GM12878 (cell line): ENCODE measurements around the gene SETD9. TPM values are rescaled to one million over a fixed set of nuclear protein-coding genes. Genes with fewer than 3 reads are reported as not detected.

Experiments
- ATAC-seq: fragments of 200-7000 bp; cut with Tn5 transposase; 3 replicates; pipeline ENCODE4 v1.9.1; 2020; ENCODE audit warnings: mild to moderate bottlenecking, moderate library complexity
- BruUV-seq: library from RNA; stranded (reverse); fragments of 400-500 nt; replicated peaks from 2 replicates; lab custom pipeline; 2021; lab: Mats Ljungman, UMichigan
- CTCF ChIA-PET: fragments of 300-600 bp; sonication (Branson Sonifier 250); formaldehyde crosslinking; extraction: SDS; loops from one replicate; lab custom pipeline; 2021; ENCODE audit warnings: inconsistent platforms; lab: Yijun Ruan, JAX
- POLR2A ChIA-PET: fragments of 350-600 bp; formaldehyde crosslinking; extraction: SDS; loops from one replicate; lab custom pipeline; 2021; ENCODE audit warnings: inconsistent platforms; lab: Charles Lee
- RAD21 ChIA-PET: fragments of 300-600 bp; sonication (Branson Sonifier 250); formaldehyde crosslinking; loops from one replicate; lab custom pipeline; 2023; ENCODE audit warnings: antibody characterized with exemption; ENCODE audit not compliant: unreplicated experiment; lab: Charles Lee
- SMC1A ChIA-PET: fragments of 300-600 bp; sonication (Branson Sonifier 250); formaldehyde crosslinking; loops from one replicate; lab custom pipeline; 2023; ENCODE audit not compliant: unreplicated experiment, uncharacterized antibody; lab: Charles Lee
- DNase-seq: peaks from one replicate; pipeline ENCODE4 v3.0.0-alpha.2; 2011; ENCODE audit warnings: low read depth, low spot score
- FAIRE-seq: peaks from 3 replicates; lab custom pipeline; 2011; peaks lifted over from hg19 to GRCh38; lab: Jason Lieb, UNC
- H2AFZ ChIP-seq: 2 replicates; pipeline ENCODE4 v1.6.0; 2011; ENCODE audit warnings: low read depth, low read length, control low read depth; ENCODE audit not compliant: control insufficient read depth
- H3K27ac ChIP-seq: 2 replicates; pipeline ENCODE4 v1.5.1; 2011; ENCODE audit warnings: control low read depth; ENCODE audit not compliant: control insufficient read depth, insufficient read depth
- H3K27me3 ChIP-seq, 2 experiments: replicated peaks in 1 of 2; 2 replicates each; pipeline versions ENCODE4 v1.6.0 to v1.6.1; 2011; ENCODE audit warnings: low read length in 1 of 2; ENCODE audit not compliant: control insufficient read depth in 2 of 2, insufficient read depth in 2 of 2
- H3K36me3 ChIP-seq, 2 experiments: 2 replicates each; pipeline ENCODE4 v1.5.1; 2011; ENCODE audit warnings: low read length in 1 of 2; ENCODE audit not compliant: control insufficient read depth in 2 of 2, insufficient read depth in 2 of 2
- H3K4me1 ChIP-seq: 2 replicates; pipeline ENCODE4 v1.6.1; 2011; ENCODE audit warnings: mild to moderate bottlenecking, low read length, moderate library complexity, mixed read lengths; ENCODE audit not compliant: control insufficient read depth, insufficient read depth
- H3K4me2 ChIP-seq: 2 replicates; pipeline ENCODE4 v1.6.0; 2011; ENCODE audit warnings: control low read depth; ENCODE audit not compliant: control insufficient read depth, insufficient read depth
- H3K4me3 ChIP-seq: fragments of 200-600 bp; sonication (generic); 2 replicates; pipeline ENCODE4 v1.5.1; 2016
- H3K79me2 ChIP-seq: 2 replicates; pipeline ENCODE4 v1.6.0; 2011; ENCODE audit warnings: low read length; ENCODE audit not compliant: control insufficient read depth, insufficient read depth
- H3K9ac ChIP-seq: 2 replicates; pipeline ENCODE4 v1.8.0; 2011; ENCODE audit warnings: low read length, control low read depth, mixed read lengths; ENCODE audit not compliant: control insufficient read depth, insufficient read depth
- H3K9me3 ChIP-seq: replicated peaks from 3 replicates; pipeline ENCODE4 v1.5.1; 2011; ENCODE audit warnings: mild to moderate bottlenecking, low read length; ENCODE audit not compliant: control insufficient read depth, insufficient read depth
- H4K20me1 ChIP-seq: 2 replicates; pipeline ENCODE4 v1.6.0; 2011; ENCODE audit not compliant: control insufficient read depth, insufficient read depth
- ATF3 ChIP-seq: IDR thresholded peaks from 2 replicates; pipeline ENCODE4 v1.6.1; 2011; ENCODE audit warnings: low read depth, mild to moderate bottlenecking, low read length, moderate library complexity, borderline replicate concordance; ENCODE audit errors: extremely low read depth
- BHLHE40 ChIP-seq, 2 experiments: fragments of 450-650 bp in 1 of 2; IDR thresholded peaks; 2 replicates each; pipeline ENCODE4 v1.6.1; 2011 to 2017; ENCODE audit warnings: low read depth in 2 of 2, borderline replicate concordance in 1 of 2, improper control_type of control experiment in 1 of 2, low read length in 1 of 2, mild to moderate bottlenecking in 1 of 2
- CHD2 ChIP-seq: IDR thresholded peaks from 2 replicates; pipeline ENCODE4 v1.6.1; 2011; ENCODE audit warnings: low read depth, low read length, improper control_type of control experiment, borderline replicate concordance
- IKZF2 ChIP-seq, 2 experiments: fragments of 450-650 bp; IDR thresholded peaks; 2 replicates each; pipeline ENCODE4 v1.6.1; 2017; ENCODE audit warnings: mild to moderate bottlenecking in 2 of 2, moderate library complexity in 2 of 2
- MTA3 ChIP-seq: IDR thresholded peaks from 2 replicates; pipeline ENCODE4 v1.6.1; 2012; ENCODE audit warnings: low read length, inconsistent platforms, borderline replicate concordance
- PKNOX1 ChIP-seq: fragments of 450-650 bp; IDR thresholded peaks from 2 replicates; pipeline ENCODE4 v1.6.1; 2016; ENCODE audit warnings: mild to moderate bottlenecking
- RBBP5 ChIP-seq: fragments of 200-600 bp; sonication (generic); conservative IDR thresholded peaks from 2 replicates; pipeline ENCODE4 v1.6.1; 2016
- SP1 ChIP-seq: IDR thresholded peaks from one replicate; pipeline ENCODE4 v1.6.1; 2011; ENCODE audit warnings: low read depth, low read length
- STAT1 ChIP-seq: fragments of 450-650 bp; conservative IDR thresholded peaks from 2 replicates; pipeline ENCODE4 v1.6.1; 2014; ENCODE audit warnings: antibody characterized with exemption, mild to moderate bottlenecking
- STAT3 ChIP-seq: IDR thresholded peaks from 2 replicates; pipeline ENCODE4 v1.6.1; 2011; ENCODE audit warnings: low read depth, low read length, improper control_type of control experiment
- ZNF207 ChIP-seq: fragments of 450-650 bp; IDR thresholded peaks from 2 replicates; pipeline ENCODE4 v1.6.1; 2014; ENCODE audit warnings: antibody characterized with exemption, mild to moderate bottlenecking, borderline replicate concordance
- ZNF217 ChIP-seq: fragments of 450-650 bp; IDR thresholded peaks from 2 replicates; pipeline ENCODE4 v1.6.1; 2017; ENCODE audit warnings: antibody characterized with exemption, mild to moderate bottlenecking
- ZNF274 ChIP-seq: IDR thresholded peaks from one replicate; pipeline ENCODE4 v1.8.0; 2011; ENCODE audit not compliant: insufficient read length, insufficient read depth
- WGBS: methylation state at CpG from one replicate; pipeline ENCODE4 v1.1.6; 2016; ENCODE audit warnings: low lambda C conversion rate; ENCODE audit not compliant: insufficient replicate concordance, insufficient coverage; ENCODE audit errors: missing lambda C conversion rate; 5-methylcytosine and 5-hydroxymethylcytosine counted together
- in situ Hi-C: fragments of 300-500 bp; cut with MboI; formaldehyde crosslinking; loops from 9 replicates; pipeline ENCODE4 v1.14.3; 2018; ENCODE audit warnings: mixed read lengths
- intact Hi-C: fragments of 100-400 bp; cut with micrococcal nuclease; formaldehyde crosslinking; loops from one replicate; pipeline ENCODE4 v1.14.2; 2022; ENCODE audit not compliant: unreplicated experiment
- polyA plus RNA-seq, 11 experiments: library from polyadenylated mRNA; depleted of rRNA in 4 of 11; unstranded in 6 of 11; stranded (reverse) in 5 of 11; fragments of >200 nt; fragmentation: Nextera tagmentation in 4 of 11; fragmentation: Illumina TruSeq in 1 of 11; extraction: Ambion mirVana in 4 of 11; extraction: Trizol in 1 of 11; gene quantifications; 1 replicate in 1 of 11; 2 replicates in 10 of 11; pipeline versions ENCODE4 v1.2.1 to v1.2.3, GENCODE V29; 2011 to 2016; ENCODE audit warnings: inconsistent platforms in 2 of 11, missing spikeins in 2 of 11, low read depth in 1 of 11
- total RNA-seq, 4 experiments: library from RNA; depleted of rRNA in 3 of 4; stranded (reverse); fragments of >200 nt in 3 of 4; fragmentation: Illumina TruSeq in 1 of 4; extraction: Trizol in 1 of 4; gene quantifications; 2 replicates each; pipeline versions ENCODE4 v1.2.1 to v1.2.3, GENCODE V29; 2013 to 2021

Gene SETD9
- total and polyA plus RNA-seq, 10 of the 15 experiments (the other 5 are each of a cell fraction or from before 2014, with no cell fraction given), result 8.7 to 17.8 (median 12.6) TPM

DNA sequence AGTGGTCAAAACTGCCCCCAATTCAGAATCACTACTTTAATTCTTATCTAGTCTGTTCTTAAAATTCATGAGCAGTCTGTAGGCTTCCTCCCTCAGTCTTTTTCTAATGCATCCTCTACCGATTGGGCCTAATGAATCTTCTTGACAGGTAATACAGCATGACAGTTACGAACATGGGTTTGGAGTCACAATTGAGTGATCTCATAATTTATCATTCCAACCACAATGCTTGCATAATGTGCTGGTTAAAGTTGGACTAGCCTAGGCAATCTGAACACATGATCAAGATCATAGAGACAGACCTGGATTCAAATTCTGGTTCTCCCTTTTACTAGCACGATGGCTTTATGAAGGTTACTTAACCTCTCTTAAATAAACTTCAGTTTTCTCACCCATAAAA lies 33.1 kb upstream of the SETD9 start:
- no peak for DNase-seq
- Histone ChIP-seq H3K4me3 (no peak overlapping the region), H3K79me2 (no peaks in the 10 kb centered on the region), H4K20me1 (no peaks in the 10 kb centered on the region), H2AFZ (no peak overlapping the region), H3K27me3 (no peaks in the 10 kb centered on the region), H3K36me3 (peaks cover 4 to 5% of the 10 kb centered on the region in 2 experiments; a peak in 3 of 4 replicates), H3K9ac (no peak overlapping the region), H3K9me3 (no peaks in the 10 kb centered on the region), H3K4me2 (no peak overlapping the region), H3K27ac (no peak overlapping the region), H3K4me1 (no peaks in the 10 kb centered on the region)
- ATAC-seq, result no peak
- RAD21 ChIA-PET, result no interaction called here
- FAIRE-seq, result no peak
- 100% methylated on average over 3 of the region's 3 CpGs for WGBS
- intact Hi-C loops (no loop called here), in situ Hi-C loops (no loop called here)
- POLR2A ChIA-PET, result no interaction called here
- no TSS peak for BruUV-seq
- SMC1A ChIA-PET, result no interaction called here
- TF ChIP-seq ZNF274 (no peak), BHLHE40 (IDR thresholded peaks at IDR 0.05; ENCODE audit: borderline replicate concordance in 1 of 2, low read depth in 2 of 2, low read length in 1 of 2) (no peak), IKZF2 (IDR thresholded peaks at IDR 0.05) (no peak), ATF3 (no peak), PKNOX1 (no peak), MTA3 (no peak), ZNF217 (no peak), RBBP5 (no peak), CHD2 (no peak), SP1 (no peak), ZNF207 (no peak), STAT1 (no peak), STAT3 (no peak)
- CTCF ChIA-PET, result no interaction called here
